Endodermal cell (in vitro differentiated cells): Measurements from ENCODE around the gene EIF3F. TPM values are rescaled to one million over a fixed set of nuclear protein-coding genes. Genes with fewer than 3 reads are reported as not detected.

Experiments
- DNase-seq: peaks from one replicate; pipeline ENCODE4 v3.0.0-alpha.2; 2017
- H3K27ac ChIP-seq: 2 replicates; pipeline ENCODE4 v1.5.1; 2013; ENCODE audit warnings: mild to moderate bottlenecking, low read depth, low read length, moderate library complexity
- H3K27me3 ChIP-seq: 2 replicates; pipeline ENCODE4 v1.6.1; 2013; ENCODE audit warnings: mild to moderate bottlenecking, low read length, moderate library complexity; ENCODE audit not compliant: insufficient read depth, control insufficient read depth, poor library complexity, severe bottlenecking
- H3K36me3 ChIP-seq: 2 replicates; pipeline ENCODE4 v1.7.0; 2013; ENCODE audit warnings: mild to moderate bottlenecking, low read length, moderate library complexity; ENCODE audit not compliant: control insufficient read depth, insufficient read depth
- H3K4me1 ChIP-seq: one replicate; pipeline ENCODE4 v1.7.0; 2013; ENCODE audit warnings: low read length; ENCODE audit not compliant: control insufficient read depth, insufficient read depth
- H3K4me3 ChIP-seq: 2 replicates; pipeline ENCODE4 v1.5.1; 2013; ENCODE audit warnings: mild to moderate bottlenecking, low read length, moderate library complexity
- H3K9ac ChIP-seq: 2 replicates; pipeline ENCODE4 v1.6.1; 2013; ENCODE audit warnings: mild to moderate bottlenecking, low read length, moderate library complexity; ENCODE audit not compliant: poor library complexity, severe bottlenecking; ENCODE audit errors: extremely low read depth
- H3K9me3 ChIP-seq: 2 replicates; pipeline ENCODE4 v1.6.1; 2013; ENCODE audit warnings: mild to moderate bottlenecking, low read length, moderate library complexity; ENCODE audit not compliant: control insufficient read depth
- H3K27ac Mint-ChIP-seq: 2 replicates; pipeline ENCODE4 v1.8.0; 2020; ENCODE audit warnings: mixed read lengths
- H3K27me3 Mint-ChIP-seq: 2 replicates; pipeline ENCODE4 v1.8.0; 2021; ENCODE audit warnings: mild to moderate bottlenecking, mixed read lengths; ENCODE audit not compliant: insufficient read depth
- H3K36me3 Mint-ChIP-seq: 2 replicates; pipeline ENCODE4 v1.8.0; 2020; ENCODE audit warnings: low read depth, mixed read lengths
- H3K4me1 Mint-ChIP-seq: 2 replicates; pipeline ENCODE4 v1.8.0; 2020; ENCODE audit warnings: mixed read lengths
- H3K4me3 Mint-ChIP-seq: 2 replicates; pipeline ENCODE4 v1.8.0; 2020; ENCODE audit warnings: mild to moderate bottlenecking, moderate library complexity, mixed read lengths
- H3K9me3 Mint-ChIP-seq: 2 replicates; pipeline ENCODE4 v1.8.0; 2020; ENCODE audit warnings: mild to moderate bottlenecking, mixed read lengths
- WGBS, 2 experiments: methylation state at CpG; one replicate each; pipeline versions ENCODE4 v1.1.5 to v1.1.7; 2013; ENCODE audit warnings: missing lambda C conversion rate in 2 of 2, mixed read lengths in 1 of 2; ENCODE audit not compliant: insufficient coverage in 1 of 2, insufficient read length in 1 of 2; 5-methylcytosine and 5-hydroxymethylcytosine counted together
- total RNA-seq, 2 donors: library from RNA; stranded (reverse); fragmentation: NEBNext Ultra II Directional in 1 of 2; extraction: Animal tissue kit (Norgen Biotek cat#: 25700) in 1 of 2; gene quantifications; 2 replicates in 1 of 2; 3 replicates in 1 of 2; pipeline ENCODE4 v1.2.1, GENCODE V29; 2021
- TF ChIP-seq, protein P1 (sequence below): fragments of 200-600 bp; sonication (generic); conservative IDR thresholded peaks from 2 replicates; pipeline ENCODE4 v1.5.0; 2021; ENCODE audit warnings: antibody characterized with exemption, mild to moderate bottlenecking

EIF3F gene
- total RNA-seq, 2 donors from 2014 or later = 349 to 354 TPM

DNA sequence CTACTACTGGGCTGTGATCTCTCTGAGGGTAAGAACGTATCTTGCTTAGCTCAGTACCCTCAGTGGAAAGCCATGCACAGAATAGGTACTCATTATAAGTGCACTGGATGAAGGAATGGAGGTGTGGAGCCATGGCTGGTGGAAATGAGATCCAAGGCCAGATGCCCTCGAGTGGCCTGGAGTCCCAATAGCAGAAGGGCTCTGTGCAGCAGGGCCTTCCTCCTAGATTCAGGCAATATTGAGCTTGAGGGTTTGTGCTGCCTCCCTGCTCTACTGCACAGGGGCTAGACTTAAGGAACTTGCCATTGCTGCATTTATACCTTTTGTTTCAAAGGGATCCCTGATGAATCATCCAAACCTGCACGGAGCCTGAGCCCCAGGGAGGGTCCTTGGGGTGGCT is 60.2 kb downstream of the EIF3F start:
- H3K4me3 ChIP-seq = no peak overlapping the region
- DNase-seq = no peak

DNA sequence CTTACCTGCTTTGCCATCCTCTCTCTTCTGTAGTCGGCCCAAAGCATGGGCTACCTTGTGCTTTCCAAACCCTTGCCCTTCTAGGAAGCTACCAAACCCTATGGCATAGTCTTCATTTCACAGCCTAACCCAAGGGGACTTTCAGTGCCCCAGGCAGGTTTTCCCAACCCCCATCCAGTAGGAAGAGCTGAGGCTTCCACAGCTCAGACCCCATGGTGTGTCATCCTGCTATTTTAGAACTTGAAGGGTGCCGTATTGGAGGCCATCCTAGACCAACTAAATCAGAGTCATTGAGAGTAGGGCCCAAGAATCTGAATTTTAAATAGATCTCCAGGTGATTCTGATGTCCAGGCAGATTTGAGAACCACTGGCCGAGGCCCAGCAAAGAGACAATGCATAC is 61.9 kb downstream of the EIF3F start:
- DNase-seq = no peak
- Mint-ChIP-seq H3K9me3 (no peaks in the 10 kb centered on the region), H3K36me3 (no peaks in the 10 kb centered on the region), H3K4me3 (no peak overlapping the region), H3K27me3 (peaks cover 6% of the 10 kb centered on the region), H3K4me1 (peaks cover 2% of the 10 kb centered on the region), H3K27ac (no peak overlapping the region)
- Histone ChIP-seq H3K36me3 (no peaks in the 10 kb centered on the region), H3K27me3 (peaks cover 6% of the 10 kb centered on the region), H3K27ac (no peak overlapping the region), H3K9ac (no peak overlapping the region), H3K4me1 (no peaks in the 10 kb centered on the region), H3K4me3 (no peak overlapping the region), H3K9me3 (no peaks in the 10 kb centered on the region)
- TF ChIP-seq, protein P1, sequence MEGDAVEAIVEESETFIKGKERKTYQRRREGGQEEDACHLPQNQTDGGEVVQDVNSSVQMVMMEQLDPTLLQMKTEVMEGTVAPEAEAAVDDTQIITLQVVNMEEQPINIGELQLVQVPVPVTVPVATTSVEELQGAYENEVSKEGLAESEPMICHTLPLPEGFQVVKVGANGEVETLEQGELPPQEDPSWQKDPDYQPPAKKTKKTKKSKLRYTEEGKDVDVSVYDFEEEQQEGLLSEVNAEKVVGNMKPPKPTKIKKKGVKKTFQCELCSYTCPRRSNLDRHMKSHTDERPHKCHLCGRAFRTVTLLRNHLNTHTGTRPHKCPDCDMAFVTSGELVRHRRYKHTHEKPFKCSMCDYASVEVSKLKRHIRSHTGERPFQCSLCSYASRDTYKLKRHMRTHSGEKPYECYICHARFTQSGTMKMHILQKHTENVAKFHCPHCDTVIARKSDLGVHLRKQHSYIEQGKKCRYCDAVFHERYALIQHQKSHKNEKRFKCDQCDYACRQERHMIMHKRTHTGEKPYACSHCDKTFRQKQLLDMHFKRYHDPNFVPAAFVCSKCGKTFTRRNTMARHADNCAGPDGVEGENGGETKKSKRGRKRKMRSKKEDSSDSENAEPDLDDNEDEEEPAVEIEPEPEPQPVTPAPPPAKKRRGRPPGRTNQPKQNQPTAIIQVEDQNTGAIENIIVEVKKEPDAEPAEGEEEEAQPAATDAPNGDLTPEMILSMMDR = no peak
- 88 to 100% methylated on average over 2 to 3 of the region's 3 CpGs for WGBS, 2 experiments

More for the DNA sequence above, 60.2 kb downstream of the EIF3F start:
- Histone ChIP-seq H3K4me1 (no peaks in the 10 kb centered on the region), H3K27ac (no peak overlapping the region), H3K36me3 (no peaks in the 10 kb centered on the region), H3K27me3 (peaks cover 12% of the 10 kb centered on the region), H3K9ac (no peak overlapping the region), H3K9me3 (no peaks in the 10 kb centered on the region)
- TF ChIP-seq, protein P1 = no peak
- Mint-ChIP-seq H3K9me3 (peaks cover 3% of the 10 kb centered on the region), H3K4me3 (no peak overlapping the region), H3K27me3 (peaks cover 13% of the 10 kb centered on the region), H3K36me3 (no peaks in the 10 kb centered on the region), H3K27ac (no peak overlapping the region), H3K4me1 (peaks cover 2% of the 10 kb centered on the region)
- WGBS, 2 experiments = 79 to 81% methylated on average over 2 to 3 of the region's 3 CpGs

Other genes with a start within 250 kb of the EIF3F start
- gene OR5P2, start 190.4 kb upstream of the EIF3F start, total RNA-seq = 1 to 10 TPM; 1.1 to 8.4 TPM
- gene OR5P3, start 156.5 kb upstream of the EIF3F start, total RNA-seq = 1 to 10 TPM; 1.8 to 9.6 TPM
- gene OR10A6, start 56.1 kb upstream of the EIF3F start, total RNA-seq = not detected
- gene OR10A3, start 45.6 kb upstream of the EIF3F start, total RNA-seq = not detected
- under 1 TPM in 1 of 2 donors, not detected in 1; 0.15 TPM for gene NLRP10, start 21.9 kb upstream of the EIF3F start, total RNA-seq
- 10 to 100 TPM; 15.8 to 29.9 TPM for gene TUB, start 93.9 kb downstream of the EIF3F start, total RNA-seq
- 10 to 100 TPM; 23.5 to 25.3 TPM for gene RIC3, start 181.7 kb downstream of the EIF3F start, total RNA-seq